Skeletal muscle cell (primary cell): ENCODE data around the gene AMDHD2.
"Not testable (repeated sequence)": the region's sequence is repeated elsewhere in the genome, so short reads cannot be mapped to it uniquely, and the experiment has no call there.

Experiments
- DNase-seq: peaks from one replicate; pipeline ENCODE4 v3.0.0-alpha.2; 2010; ENCODE audit warnings: low read depth
- H3K4me3 ChIP-seq: 2 replicates; pipeline ENCODE4 v1.5.1; 2011; ENCODE audit warnings: low read depth, mild to moderate bottlenecking, control low read depth, low read length, moderate library complexity

The AMDHD2 gene

DNA sequence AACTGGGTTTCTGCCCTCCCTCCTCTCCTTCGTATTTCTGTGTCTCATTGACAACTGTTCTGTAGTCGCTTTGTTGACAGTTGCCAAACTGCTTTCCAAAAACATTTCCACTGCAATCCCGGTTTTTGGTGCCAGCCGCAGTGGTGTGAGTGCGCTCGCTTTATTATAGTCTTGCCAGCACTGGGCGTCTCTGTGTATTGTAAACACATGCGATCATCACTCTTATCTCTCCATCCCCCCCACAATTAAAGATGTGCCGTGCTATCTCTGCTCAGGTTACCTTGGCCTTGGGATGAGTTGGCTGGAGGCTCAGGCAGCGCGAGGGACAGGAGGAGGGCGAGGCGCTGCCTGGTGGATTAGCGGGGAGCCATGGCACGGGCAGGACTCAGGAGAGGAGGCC is 37.0 kb downstream of the AMDHD2 start:
- DNase-seq: not testable (repeated sequence)

DNA sequence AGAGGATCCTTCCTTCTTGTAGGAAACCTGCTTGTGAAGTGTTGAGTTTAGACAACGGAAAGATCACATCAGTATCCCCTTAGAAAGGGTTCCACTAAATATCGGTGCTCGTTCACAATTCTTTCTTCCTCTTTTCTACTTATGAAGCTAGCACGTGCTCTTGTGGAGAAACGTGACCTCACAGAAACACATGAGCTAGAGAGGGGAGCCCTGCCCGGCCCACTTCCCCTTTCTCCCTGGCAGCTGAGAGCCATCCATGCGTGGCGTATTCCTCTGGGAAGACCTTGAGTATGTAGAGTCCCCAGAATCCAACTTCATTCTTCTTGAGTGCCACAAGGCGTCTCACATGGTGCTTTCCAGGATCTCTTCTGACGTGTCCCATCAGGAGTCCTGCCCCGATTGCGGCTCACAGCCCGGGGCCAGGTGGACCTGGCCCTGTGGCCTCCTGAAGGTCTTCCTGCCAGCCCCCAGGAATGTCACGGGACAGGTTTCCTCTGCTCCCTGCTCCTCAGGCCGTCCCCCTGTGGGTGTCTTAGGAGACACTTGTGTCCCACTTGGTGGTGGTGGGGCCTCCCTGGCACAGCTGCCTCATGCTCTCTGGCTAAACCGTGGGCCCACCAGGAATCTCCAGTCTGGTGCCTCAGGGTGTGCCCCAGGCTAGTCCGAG is 40.1 kb downstream of the AMDHD2 start:
- not testable (repeated sequence) for DNase-seq, H3K4me3 ChIP-seq

More for the DNA sequence above, 37.0 kb downstream of the AMDHD2 start:
- H3K4me3 ChIP-seq: not testable (repeated sequence)

DNA sequence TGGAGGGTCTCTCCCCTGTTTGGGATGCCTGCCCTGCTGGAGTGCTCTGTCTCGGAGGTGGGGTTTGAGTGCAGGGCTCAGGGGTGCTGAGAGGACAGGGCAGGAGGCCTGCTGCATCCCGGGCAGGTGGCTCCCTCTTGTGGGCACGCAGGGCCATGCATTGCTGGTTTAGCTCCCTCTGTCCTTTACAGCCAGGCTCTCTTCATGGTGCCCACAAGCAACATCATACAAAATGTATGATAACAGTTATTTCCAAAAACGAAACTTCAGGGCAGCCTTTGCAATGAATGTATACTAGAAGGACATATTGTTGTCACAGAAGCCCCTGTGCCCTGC is 40.6 kb downstream of the AMDHD2 start:
- not testable (repeated sequence) for H3K4me3 ChIP-seq, DNase-seq

DNA sequence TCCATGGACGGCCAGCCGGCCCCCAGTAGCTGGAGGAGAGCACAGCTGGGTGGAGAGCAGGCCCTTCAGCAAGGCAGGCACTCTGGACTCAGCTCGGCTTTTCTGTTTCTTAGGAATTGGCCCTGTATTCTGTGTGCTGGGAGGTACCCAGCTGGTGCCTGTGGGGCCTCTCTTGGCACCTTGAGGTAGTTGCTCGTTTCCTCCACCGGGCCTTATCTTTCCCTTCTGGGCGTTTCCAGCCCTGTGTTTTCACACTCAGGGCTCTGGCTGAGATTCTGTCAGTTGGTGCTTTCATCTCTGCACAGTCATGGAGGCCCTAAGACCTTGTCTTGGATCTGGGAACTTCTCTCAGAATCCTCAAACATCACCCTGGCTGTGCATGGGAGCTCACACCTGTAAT is 47.3 kb downstream of the AMDHD2 start:
- DNase-seq, H3K4me3 ChIP-seq: not testable (repeated sequence)

DNA sequence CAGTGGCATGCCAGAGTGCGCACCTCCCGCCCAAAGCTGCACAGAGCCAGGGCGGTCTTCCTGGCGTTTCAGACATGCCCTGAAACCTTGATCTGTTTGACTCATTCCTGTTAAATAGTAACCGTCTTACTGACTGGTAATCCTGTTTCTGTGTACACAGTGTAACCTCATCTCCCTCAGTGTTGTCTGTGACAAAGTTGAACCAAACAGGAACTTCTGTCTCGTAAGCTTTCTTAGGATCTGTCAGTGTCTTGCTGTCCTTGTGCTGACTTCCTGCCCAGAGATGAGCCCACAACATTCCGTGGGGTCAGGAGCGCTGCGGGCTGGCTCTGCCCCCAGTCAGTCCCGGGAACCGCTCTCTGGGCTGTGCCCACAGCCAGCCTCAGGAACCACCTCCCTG is 48.4 kb downstream of the AMDHD2 start:
- not testable (repeated sequence) for H3K4me3 ChIP-seq, DNase-seq

GRCh38 chr16:2572704-2573103 is 52.5 kb downstream of the AMDHD2 start:
- H3K4me3 ChIP-seq, DNase-seq: not testable (repeated sequence)

- not testable (repeated sequence) for DNase-seq, H3K4me3 ChIP-seq
Observed at GRCh38 chr16:2575839-2576238, 55.7 kb downstream of the AMDHD2 start.

DNA sequence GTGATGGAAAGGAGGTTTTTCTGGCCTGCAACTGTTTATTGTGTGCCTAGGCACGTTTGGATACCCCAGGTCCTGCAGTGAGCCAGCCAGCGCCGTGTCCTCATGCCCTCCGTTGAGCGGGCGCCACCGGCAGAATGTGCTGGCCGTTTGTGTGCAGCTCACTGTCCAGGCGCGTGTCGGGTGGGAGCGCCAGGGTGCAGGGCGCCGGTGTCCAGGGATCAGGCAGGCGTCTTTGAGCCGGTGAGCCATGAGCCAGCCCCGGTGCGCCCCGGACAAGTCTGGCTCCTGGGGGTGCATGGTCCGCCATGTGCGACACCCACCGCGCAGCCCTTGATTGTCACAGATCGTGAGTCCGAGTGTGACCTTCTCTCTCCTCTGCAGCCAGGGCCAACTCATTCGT is 56.9 kb downstream of the AMDHD2 start:
- not testable (repeated sequence) for DNase-seq, H3K4me3 ChIP-seq

GRCh38 chr16:2578905-2579304 is 58.7 kb downstream of the AMDHD2 start:
- not testable (repeated sequence) for DNase-seq, H3K4me3 ChIP-seq

- H3K4me3 ChIP-seq, DNase-seq: not testable (repeated sequence)
Observed at GRCh38 chr16:2580143-2580542, 60.0 kb downstream of the AMDHD2 start.

DNA sequence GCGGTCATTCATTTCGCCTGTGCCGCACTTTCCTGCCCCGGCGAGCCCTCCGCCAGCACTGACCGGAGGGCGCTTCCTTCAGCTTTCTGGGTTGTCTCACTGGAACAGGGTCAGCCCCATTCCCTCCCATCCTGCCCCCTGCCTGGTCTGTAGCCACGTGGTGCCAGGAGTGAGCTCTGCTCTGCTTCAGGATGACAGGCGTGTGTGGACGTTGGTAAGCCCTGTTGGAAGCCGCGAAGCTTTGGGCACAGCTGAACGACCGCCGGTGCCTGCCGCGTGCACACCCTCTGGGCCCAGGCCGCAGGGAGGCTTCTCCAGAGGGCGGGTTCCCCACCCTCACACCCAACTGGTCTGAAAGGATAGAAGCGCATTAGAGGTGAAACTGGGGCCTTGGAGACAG is 60.6 kb downstream of the AMDHD2 start:
- not testable (repeated sequence) for DNase-seq, H3K4me3 ChIP-seq
